DOHH2 (cell line): Measurements from ENCODE around the gene DACH1.

Experiments
- CTCF ChIP-seq: fragments of 200-600 bp; sonication (generic); IDR thresholded peaks from one replicate; pipeline ENCODE4 v1.5.1; 2014; ENCODE audit warnings: antibody characterized with exemption, mild to moderate bottlenecking, low read depth, low read length; ENCODE audit not compliant: poor library complexity, severe bottlenecking
- EZH2phosphoT487 ChIP-seq: fragments of 200-600 bp; sonication (generic); IDR thresholded peaks from 2 replicates; pipeline ENCODE4 v1.6.1; 2017; ENCODE audit warnings: borderline replicate concordance, mild to moderate bottlenecking, antibody characterized with exemption, low read length, moderate library complexity, mixed read lengths

- TF ChIP-seq CTCF (no peak), EZH2phosphoT487 (no peak)
Measured at GRCh38 chr13:71722206-71722605, 144.8 kb downstream of the DACH1 start.
